ENCODE measurements around the gene PWWP2B. TPM values are rescaled to one million over a fixed set of nuclear protein-coding genes. Genes with fewer than 3 reads are reported as not detected.
A peak's percentile ranks its signal among the peaks of the same experiment; 100 is the strongest.

PWWP2B gene
- total RNA-seq, 1 experiment from 2014 or later: 8.2 TPM

DNA sequence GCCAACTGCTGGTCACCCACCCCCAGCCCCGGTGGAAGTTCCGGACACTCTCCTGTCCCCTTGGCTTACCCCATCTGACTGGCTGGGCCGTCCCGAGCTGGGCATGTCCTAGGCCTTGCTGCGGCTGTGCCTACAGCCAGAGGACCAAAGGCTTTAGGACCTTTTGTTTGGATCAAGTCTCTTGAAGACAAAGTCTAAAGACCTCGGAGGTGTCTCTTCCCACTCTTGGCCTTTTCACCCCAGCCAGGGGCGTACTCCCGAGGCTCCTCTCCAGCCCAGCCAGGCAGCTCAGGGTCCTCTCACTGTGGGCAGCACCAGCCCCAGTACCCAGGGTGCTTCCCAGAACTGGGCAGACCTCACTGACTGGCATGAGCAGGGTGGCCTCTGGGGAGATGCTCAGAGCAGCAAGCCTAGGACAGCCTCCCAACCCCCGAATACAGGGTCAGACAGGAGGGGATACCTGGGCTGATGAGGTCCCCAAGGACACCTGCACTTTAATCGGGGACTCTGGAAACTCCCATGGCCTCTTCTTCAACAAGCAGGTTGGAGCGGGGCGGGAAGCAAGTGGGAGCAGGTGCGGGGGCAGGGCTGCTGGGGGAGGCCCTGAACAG lies 2.7 kb upstream of the PWWP2B start:
- no peak for DNase-seq (ENCODE audit: low read depth)

DNA sequence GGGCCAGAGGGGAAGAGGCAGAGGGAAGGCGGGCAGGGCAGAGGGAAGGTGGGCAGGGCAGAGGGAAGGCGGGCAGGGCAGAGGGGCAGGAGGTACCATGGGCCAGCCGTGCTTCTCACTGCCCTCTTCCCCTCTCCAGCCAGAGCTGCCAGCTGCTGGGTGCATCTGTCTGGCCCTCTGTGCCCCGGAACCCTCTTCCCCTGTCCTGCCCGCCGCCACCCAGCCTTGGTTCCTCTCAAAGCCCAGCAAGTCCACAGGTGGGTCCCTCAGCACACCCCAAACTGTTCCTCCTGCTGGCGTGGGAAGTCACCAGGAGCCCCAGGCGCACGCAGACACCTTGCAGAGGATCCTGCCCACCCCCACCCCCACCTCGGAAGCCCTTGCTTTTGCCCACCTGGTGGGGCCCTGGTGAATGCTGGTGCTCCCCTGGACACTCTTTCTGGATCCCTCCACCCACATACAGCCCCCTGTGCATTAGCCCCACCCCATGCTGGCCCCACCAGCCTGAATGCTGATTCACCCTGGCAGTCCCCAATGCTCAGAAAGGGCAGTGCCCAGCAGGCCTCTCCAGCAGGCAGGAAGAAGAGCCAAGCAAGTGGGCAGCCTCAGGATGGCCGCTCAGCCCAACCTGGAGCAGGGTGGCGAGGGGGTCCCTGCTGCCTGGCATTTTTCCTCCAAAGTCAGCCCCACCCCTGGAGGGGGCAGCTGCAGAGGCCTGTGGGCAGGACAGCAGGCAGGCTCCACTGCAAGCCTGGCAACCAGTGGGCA lies 1.9 kb upstream of the PWWP2B start:
- no peak for DNase-seq (ENCODE audit: low read depth)

DNA sequence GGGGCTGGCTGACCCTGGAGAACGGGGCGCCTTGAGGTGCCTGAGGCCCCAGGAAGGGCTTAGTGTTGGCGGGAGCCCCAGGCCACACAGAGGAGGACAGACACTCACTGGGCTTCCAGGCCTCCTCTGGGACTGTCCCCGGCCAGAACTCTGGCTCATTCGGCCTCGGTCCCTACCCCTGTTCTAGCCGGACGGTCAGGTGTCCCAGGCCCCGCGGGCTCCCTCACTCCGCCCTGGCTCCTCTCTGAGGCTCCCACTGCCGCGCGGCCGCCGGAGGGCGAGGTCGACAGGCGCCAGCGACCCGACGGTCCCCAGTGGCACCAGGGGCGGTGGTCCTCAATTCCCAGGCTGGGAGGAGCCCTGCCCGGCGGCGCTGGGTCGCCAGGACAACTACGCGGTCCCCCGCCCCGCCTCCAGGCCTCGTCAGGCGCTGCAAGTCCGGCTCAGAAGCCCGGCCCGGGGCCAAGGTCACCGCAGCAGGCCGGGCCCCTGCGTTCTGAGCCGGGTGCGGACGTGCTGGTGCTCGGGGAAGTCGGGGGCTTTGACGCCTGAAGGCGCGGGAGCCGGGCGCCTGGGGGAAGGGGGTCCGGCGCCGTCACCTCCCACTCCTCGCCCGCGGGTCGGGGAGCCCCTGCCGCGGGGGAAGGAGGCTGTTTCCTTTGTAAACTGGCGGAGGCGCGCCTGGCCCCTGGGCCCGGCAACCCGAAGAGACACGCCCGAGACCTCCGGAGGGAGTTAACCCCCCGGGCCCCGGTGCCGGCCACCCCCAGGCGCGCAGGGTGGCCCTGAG lies 1.1 kb upstream of the PWWP2B start:
- no peak for DNase-seq (ENCODE audit: low read depth)

DNA sequence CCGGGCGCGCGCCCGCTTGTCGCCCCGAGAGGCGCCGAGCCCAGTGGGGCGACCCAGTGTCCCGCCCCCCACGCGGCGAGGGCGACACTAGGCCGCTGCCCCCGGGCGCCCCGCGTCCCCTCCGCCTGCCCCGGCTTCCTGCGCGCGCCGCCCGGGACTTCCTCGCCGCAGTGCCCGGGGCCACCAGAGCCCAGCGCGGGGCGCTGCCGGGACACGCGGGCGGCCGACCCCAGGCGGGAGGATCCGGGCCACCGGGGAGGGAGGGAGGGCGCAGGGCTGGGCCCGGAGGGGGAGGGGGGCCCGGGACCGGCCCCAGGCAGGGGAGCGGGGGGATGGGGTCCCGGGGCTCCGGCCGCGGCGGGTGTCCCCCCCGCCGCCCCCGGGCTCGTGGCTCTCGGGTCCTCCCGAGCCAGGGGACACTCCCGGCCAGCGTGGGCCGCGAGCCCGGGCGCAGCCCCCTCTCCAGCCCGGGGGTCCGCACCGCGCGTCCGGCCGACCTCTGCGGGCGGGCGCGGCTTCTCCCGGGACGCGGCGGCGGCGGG lies 435 bp upstream of the PWWP2B start:
- DNase-seq (ENCODE audit: low read depth): peak; percentile 43

GRCh38 chr10:132397671-132398565 lies 918 bp downstream of the PWWP2B start:
- peak; percentile 59 for DNase-seq (ENCODE audit: low read depth)

DNA sequence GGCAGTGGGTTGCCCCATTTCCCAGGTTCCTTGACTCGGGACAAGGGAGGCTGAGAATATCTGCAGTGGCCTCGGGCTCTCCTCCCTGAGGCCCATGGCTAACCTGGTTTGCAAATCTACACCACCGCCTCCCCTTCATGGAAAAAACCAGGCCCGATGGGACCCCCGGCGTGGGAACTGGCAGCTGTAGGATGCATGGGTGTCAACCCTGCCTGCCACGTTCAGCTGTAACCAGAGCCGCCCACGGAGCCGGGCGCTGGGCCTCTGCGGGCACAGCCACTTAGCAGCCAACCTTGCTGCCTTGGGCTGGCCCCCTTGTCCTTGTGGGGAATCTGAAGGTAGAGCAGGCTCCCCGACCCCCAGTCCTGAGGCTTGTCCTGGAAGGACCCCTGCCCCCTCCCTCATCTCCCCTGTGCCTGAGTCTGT lies 1.6 kb downstream of the PWWP2B start:
- DNase-seq (ENCODE audit: low read depth): no peak

- DNase-seq (ENCODE audit: low read depth): no peak
Measured at GRCh38 chr10:132399117-132400035, 2.4 kb downstream of the PWWP2B start.

DNA sequence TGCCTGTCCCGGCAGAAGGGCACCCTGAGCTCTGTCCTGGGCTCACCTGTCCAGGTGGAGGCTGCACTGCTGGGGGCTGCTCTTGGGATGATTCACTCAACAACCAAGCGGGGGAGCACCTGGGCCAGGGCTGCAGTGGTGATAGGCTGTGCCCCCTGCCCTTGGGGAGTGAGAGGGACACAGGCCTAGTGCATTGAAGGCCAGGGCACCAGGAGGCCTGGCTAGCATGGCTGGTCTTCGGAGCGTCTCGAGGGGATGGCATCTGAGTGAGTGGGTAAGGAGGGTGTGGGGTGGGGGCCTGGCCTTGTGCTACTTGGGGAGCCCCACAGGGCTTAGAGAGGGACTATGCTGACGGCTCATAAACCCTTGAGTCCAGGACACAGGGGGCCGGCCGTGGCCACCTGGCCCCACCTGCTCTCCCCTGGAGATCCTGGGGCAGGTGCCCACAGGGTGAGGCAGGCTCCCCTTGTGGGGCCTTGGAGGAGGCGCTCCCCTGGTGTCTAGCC lies 3.1 kb downstream of the PWWP2B start:
- DNase-seq (ENCODE audit: low read depth): no peak

DNA sequence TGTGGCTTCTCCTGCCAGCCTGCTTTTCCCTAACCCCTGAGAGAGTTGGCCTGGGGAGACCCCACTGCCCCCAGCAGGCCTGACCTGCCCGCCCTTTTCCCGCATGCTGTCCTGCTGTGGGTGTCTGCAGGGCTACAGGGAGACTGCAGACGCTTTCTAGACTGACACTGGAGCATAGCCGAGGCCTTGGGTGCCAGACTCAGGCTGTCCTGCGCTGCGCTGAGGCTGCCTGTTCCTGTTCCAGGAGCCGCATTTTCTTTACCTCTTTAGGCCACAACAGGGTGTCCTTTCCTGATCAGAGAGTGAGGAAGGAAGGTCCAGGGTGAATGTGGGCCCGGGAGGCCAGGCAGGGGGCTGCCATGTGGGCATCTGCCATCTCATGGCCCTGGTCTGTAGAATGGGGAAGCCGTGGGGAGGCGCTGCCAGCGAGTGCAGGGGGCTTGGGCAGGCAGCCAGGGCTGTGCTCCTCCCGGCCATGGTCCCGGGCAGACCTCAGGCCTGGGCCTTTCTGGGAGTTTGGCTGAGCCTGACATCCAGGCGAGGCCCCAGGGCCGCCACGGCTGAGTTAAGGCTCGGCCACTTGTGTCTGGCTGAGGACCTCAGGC lies 3.6 kb downstream of the PWWP2B start:
- DNase-seq (ENCODE audit: low read depth): no peak

GRCh38 chr10:132401401-132402118 lies 4.6 kb downstream of the PWWP2B start:
- DNase-seq (ENCODE audit: low read depth): no peak

DNA sequence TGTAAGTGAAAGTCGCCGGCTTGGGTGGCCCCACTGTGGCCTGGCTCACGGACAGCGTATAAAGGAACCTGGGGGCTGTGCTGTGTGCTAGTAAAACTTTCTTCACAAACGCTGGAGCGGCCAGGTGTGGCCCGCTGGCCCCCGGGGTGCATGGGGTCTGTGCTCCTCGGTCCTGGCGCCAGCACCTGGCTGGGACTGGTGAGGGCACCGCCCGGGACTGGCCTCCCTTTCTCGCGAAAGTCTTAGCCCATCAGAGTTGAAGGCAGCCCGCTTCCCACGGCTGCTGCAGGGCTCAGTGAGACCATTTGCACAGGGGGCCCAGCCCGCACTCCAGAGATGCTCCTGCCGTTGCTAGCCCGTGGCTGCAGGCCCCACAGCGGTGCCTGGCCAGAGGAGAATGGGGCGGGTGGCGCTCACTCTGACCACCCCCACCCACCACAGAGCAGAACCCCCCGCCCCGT lies 5.8 kb downstream of the PWWP2B start:
- DNase-seq (ENCODE audit: low read depth): no peak

DNA sequence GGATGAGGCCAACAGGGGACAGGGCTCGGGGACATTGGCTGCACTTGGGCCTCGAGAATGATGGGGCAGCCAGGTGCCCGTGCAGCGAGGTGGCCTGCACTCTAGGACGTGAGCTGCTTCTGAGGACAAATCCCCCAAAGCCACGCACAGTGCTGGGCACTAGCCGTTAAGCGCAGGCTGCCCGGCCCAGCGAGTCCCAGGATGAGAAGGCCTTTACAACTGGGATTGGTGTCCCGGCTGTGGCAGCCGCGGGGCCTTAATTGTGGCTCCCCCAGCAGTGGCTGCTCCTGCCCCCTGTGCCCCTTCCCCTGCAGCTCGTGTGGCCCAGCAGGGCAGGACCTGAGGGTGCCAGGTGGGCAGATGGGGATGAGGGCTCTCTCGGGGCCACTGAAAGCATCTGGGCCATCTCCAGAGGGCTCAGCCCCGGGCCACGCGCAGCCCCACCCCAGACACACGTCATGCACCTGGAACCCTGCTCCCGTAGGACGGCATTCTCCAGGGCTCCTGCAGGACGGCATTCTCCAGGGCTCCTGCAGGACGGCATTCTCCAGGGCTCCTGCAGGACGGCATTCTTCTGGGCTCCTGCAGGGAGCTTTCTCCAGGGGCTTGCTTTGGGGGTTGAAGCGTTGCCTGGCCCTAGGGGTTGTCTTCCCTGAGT lies 6.6 kb downstream of the PWWP2B start:
- no peak for DNase-seq (ENCODE audit: low read depth)

DNA sequence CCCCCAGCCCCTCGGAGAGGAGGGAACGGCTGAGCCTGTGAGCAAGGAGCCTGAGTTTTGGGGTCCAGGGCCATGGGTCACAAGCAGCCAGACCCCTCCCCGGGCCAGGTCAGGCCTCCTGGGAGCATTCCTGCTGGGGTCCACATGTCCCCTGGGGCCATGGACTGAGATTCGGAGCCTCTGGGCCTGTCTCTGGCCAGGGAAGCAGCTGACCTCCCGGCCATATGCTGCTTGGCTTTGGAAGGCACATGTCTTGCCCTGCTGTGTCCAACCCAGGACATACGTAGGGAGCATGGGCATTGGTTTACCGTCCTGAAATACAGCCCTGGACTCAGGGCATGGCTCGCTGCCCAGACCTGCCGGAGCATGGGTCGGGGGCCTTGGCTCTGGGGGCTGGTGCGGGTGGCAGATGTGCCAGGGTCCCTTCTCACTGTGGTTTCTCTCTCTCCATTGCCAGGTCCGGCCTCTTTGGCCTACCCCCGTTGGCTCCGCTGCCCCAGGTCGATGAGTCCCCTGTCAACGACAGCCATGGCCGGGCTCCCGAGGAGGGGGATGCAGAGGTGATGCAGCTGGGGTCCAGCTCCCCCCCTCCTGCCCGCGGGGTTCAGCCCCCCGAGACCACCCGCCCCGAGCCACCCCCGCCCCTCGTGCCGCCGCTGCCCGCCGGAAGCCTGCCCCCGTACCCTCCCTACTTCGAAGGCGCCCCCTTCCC lies 7.3 kb downstream of the PWWP2B start:
- DNase-seq (ENCODE audit: low read depth): no peak

DNA sequence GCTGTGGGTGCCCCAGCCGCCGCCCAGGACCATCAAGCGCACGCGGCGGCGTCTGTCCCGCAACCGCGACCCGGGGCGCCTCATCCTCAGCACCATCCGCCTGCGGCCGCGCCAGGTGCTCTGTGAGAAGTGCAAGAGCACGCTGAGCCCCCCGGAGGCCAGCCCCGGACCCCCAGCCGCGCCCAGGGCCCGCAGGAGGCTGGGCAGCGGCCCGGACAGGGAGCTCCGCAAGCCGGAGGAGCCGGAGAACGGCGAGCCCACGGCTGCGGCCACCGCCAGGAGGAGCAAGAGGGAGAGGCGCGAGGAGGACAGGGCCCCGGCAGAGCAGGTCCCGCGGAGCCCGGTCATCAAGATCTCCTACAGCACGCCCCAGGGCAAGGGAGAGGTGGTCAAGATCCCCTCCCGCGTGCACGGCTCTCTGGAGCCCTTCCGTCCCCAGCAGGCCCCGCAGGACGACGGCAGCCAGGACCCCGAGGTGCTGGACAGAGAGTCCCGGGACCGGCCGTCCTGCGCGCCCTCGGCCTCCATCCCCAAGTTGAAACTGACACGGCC lies 8.0 kb downstream of the PWWP2B start:
- no peak for DNase-seq (ENCODE audit: low read depth)

- DNase-seq (ENCODE audit: low read depth): no peak
Measured at GRCh38 chr10:132405463-132405991, 8.5 kb downstream of the PWWP2B start.

GRCh38 chr10:132406181-132406580 lies 9.2 kb downstream of the PWWP2B start:
- no peak for DNase-seq (ENCODE audit: low read depth)

DNA sequence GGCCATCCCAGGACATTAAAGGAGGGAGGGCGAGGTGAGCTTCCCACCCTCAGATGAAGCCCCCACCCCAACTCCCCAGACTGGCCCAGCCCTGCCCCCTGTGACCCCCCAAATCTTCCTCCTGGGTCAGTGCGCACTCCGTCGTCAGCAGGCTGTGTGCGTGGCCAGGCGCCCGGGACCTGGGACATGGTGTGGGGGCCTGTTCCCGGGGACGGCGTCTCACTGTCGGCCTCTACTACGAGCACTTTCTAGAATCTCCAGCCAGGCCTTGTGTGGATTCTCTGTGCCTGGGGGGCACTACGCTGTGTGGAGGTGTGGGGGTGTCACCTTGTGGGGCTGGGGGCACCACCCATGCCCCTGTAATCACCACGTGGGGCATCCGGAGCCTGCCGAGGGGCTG lies 9.8 kb downstream of the PWWP2B start:
- DNase-seq (ENCODE audit: low read depth): no peak
